Transverse colon (tissue), 4 donors: ENCODE measurements around the gene P2RY13. TPM values are rescaled to one million over a fixed set of nuclear protein-coding genes. Genes with fewer than 3 reads are reported as not detected.

Experiments
- DNase-seq: peaks from one replicate; pipeline ENCODE4 v3.0.0-alpha.2; 2019
- H3K27ac ChIP-seq, 4 donors: fragments of 200-600 bp; sonication (generic); 2 replicates each; pipeline ENCODE4 v1.5.1; 2016 to 2018; ENCODE audit warnings: inconsistent platforms in 4 of 4
- H3K27me3 ChIP-seq: fragments of 200-600 bp; sonication (generic); 2 replicates; pipeline ENCODE4 v1.5.1; 2017; ENCODE audit warnings: inconsistent platforms
- H3K36me3 ChIP-seq, 4 donors: fragments of 200-600 bp; sonication (generic); 2 replicates each; pipeline ENCODE4 v1.5.1; 2017 to 2019; ENCODE audit warnings: inconsistent platforms in 4 of 4
- H3K4me1 ChIP-seq, 4 donors: fragments of 200-600 bp; sonication (generic); 2 replicates each; pipeline ENCODE4 v1.5.1; 2017 to 2020; ENCODE audit warnings: inconsistent platforms in 4 of 4
- H3K4me3 ChIP-seq, 4 donors: fragments of 200-600 bp; sonication (generic); 1 replicate in 1 of 4; 2 replicates in 3 of 4; pipeline versions ENCODE4 v1.5.1 to v1.6.1; 2017 to 2019; ENCODE audit warnings: inconsistent platforms in 4 of 4
- H3K9me3 ChIP-seq, 2 donors: fragments of 200-600 bp; sonication (generic); 2 replicates each; pipeline ENCODE4 v1.5.1; 2017 to 2019; ENCODE audit warnings: inconsistent platforms in 2 of 2
- CTCF ChIP-seq, 5 experiments: fragments of 200-600 bp in 3 of 5; fragments of 450-650 bp in 2 of 5; sonication (generic) in 3 of 5; IDR thresholded peaks; 1 replicate in 2 of 5; 2 replicates in 3 of 5; pipeline ENCODE4 v1.5.1; 2016 to 2017; ENCODE audit warnings: antibody characterized with exemption in 5 of 5, inconsistent platforms in 3 of 5, mild to moderate bottlenecking in 2 of 5, moderate library complexity in 1 of 5
- EP300 ChIP-seq: sonication (generic); formaldehyde crosslinking; IDR thresholded peaks from one replicate; pipeline ENCODE4 v1.6.1; 2017; ENCODE audit warnings: antibody characterized with exemption, low read depth
- POLR2A ChIP-seq: fragments of 450-650 bp; IDR thresholded peaks from one replicate; pipeline ENCODE4 v1.6.1; 2016; ENCODE audit warnings: antibody characterized with exemption, mild to moderate bottlenecking, moderate library complexity
- POLR2AphosphoS5 ChIP-seq, 3 donors: sonication (generic); formaldehyde crosslinking; IDR thresholded peaks; one replicate each; pipeline ENCODE4 v1.6.1; 2016; ENCODE audit warnings: antibody characterized with exemption in 3 of 3
- WGBS, 2 donors: methylation state at CpG; one replicate each; pipeline ENCODE4 v1.1.5; 2018; ENCODE audit warnings: low coverage in 1 of 2; 5-methylcytosine and 5-hydroxymethylcytosine counted together
- in situ Hi-C, 4 donors: fragments of 200-750 bp; cut with MboI; loops; one replicate each; pipeline versions ENCODE4 v1.15.0 to v1.15.1; 2017; ENCODE audit warnings: low sequenced_read_pairs in 3 of 4, low pct_ligation_motif_present in 1 of 4, low pct_unique_long_range_greater_than_20kb in 1 of 4
- intact Hi-C: fragments of 100-400 bp; cut with DNase I; formaldehyde crosslinking; loops from one replicate; pipeline ENCODE4 v1.15.1; 2023; ENCODE audit warnings: low total_unique reads
- total RNA-seq, 4 donors: library from RNA; depleted of rRNA; stranded (reverse); fragments of >200 nt; gene quantifications; one replicate each; pipeline ENCODE4 v1.1.0, GENCODE V29; 2016

Gene P2RY13
- total RNA-seq, 4 donors from 2014 or later, result 0.40 to 1.4 (median 0.41) TPM; not detected in 1

GRCh38 chr3:151282921-151283320 lies 46.4 kb downstream of the P2RY13 start:
- peaks cover 0 to 22% (median 8%) of the 10 kb centered on the region in 4 donors for H3K4me1 ChIP-seq
- intact Hi-C loops (loop anchor here (2.0 to 5.0 kb wide), 2 partner anchors 56 to 116 kb away; no protein-coding TSS in a partner anchor), in situ Hi-C loops (loop anchor here in 3 of 4 donors (10.0 to 25.0 kb wide), 3 partner anchors 58 to 521 kb away; partner anchors contain the start of gene SIAH2 (in 1 of the 3))
- no peak for DNase-seq
- 0% methylated on average over 1 of the region's 1 CpG for WGBS, 2 donors
- H3K36me3 ChIP-seq, result no peaks in the 10 kb centered on the region
- peak overlapping the region in 3 of 4 donors; percentile 14 to 47 (median 25) for H3K27ac ChIP-seq
- no peak overlapping the region for H3K4me3 ChIP-seq
- no peaks in the 10 kb centered on the region for H3K27me3 ChIP-seq
- TF ChIP-seq POLR2A (no peak), POLR2AphosphoS5 (IDR thresholded peaks at IDR 0.05) (no peak), CTCF (IDR thresholded peaks at IDR 0.05) (peak; percentile 65 to 85 (median 69))
- no peaks in the 10 kb centered on the region for H3K9me3 ChIP-seq

DNA sequence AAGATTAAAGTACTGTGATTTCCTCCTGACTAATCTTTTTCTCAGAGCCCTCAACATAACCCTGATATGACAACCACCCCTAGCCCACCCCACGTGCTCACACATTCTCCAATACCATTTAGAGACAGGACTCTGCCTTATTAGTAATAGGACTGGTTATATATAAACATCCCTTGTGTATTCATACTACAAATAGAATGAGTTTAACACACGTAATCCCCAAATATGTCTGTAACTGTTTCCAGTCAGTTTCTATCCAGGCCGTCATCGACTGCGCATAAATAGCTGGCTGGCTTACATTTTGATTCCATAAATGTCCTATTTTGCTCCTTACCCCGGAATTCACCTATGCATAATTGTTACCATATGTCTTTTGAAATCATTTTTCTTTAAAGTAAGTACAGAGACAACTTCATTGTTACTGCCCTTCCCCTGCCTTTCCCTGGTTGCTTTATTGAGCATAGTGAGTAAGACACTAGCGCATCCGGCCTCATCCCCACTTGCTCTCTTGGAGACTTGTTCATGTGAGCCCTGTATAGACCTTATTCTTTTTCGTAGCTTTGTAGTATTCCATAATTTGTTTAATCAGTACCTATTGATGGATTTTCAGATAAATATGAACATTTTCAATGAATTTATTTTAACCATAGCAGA lies 47.6 kb downstream of the P2RY13 start:
- peaks cover 0 to 22% (median 8%) of the 10 kb centered on the region in 4 donors for H3K4me1 ChIP-seq
- in situ Hi-C loops (loop anchor here in 3 of 4 donors (10.0 to 25.0 kb wide), 3 partner anchors 57 to 519 kb away; partner anchors contain the start of gene SIAH2 (in 1 of the 3)), intact Hi-C loops (loop anchor here (2.0 to 5.0 kb wide), 2 partner anchors 55 to 114 kb away; no protein-coding TSS in a partner anchor)
- no peaks in the 10 kb centered on the region for H3K27me3 ChIP-seq
- no peaks in the 10 kb centered on the region for H3K9me3 ChIP-seq
- no peaks in the 10 kb centered on the region for H3K36me3 ChIP-seq
- H3K4me3 ChIP-seq, result no peak overlapping the region
- WGBS, 2 donors, result 72 to 77% methylated on average over 8 to 9 of the region's 9 CpGs
- TF ChIP-seq POLR2A, result no peak
- TF ChIP-seq CTCF (IDR thresholded peaks at IDR 0.05), result no peak
- H3K27ac ChIP-seq, result peak overlapping the region; percentile 13 to 47 (median 26)
- no peak for DNase-seq

DNA sequence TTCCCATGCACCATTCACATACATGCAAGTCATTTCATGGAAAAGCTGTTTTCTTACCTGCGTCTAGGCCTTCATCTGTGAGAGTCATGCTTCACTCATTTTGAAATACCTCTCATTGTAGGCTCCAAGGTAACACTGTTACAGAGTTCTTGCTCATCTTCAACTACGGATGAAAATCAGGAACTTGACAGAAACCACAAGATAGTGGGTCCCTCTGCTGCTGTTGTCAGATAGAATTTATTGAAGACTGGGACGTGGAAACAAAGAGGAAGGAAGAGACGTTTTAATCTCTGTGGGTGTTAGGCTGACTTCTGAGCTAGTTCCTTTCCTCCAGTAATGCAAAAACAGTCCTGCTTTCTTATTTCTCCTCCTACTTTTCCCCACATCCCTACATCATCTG lies 51.1 kb downstream of the P2RY13 start, which contains the start of gene P2RY14:
Gene P2RY14, minus strand, starts transcription at position 313 of the 400 bp plus-strand sequence. CDS start 64,226 bp downstream, outside the sequence.
- H3K9me3 ChIP-seq, result no peaks in the 10 kb centered on the region
- no peak for DNase-seq
- no peaks in the 10 kb centered on the region for H3K36me3 ChIP-seq
- H3K4me1 ChIP-seq, result peaks cover 0 to 9% (median 2%) of the 10 kb centered on the region in 4 donors
- in situ Hi-C loops (loop anchor here in 3 of 4 donors (5.0 to 25.0 kb wide), 3 partner anchors 51 to 516 kb away; partner anchors contain the start of gene SIAH2 (in 1 of the 3)), intact Hi-C loops (no loop called here)
- peak within 1 kb of the TSS in 1 of 4 donors; percentile 19 for H3K4me3 ChIP-seq
- TF ChIP-seq CTCF (IDR thresholded peaks at IDR 0.05) (no peak), POLR2A (no peak), POLR2AphosphoS5 (IDR thresholded peaks at IDR 0.05) (no peak), EP300 (no peak)
- H3K27me3 ChIP-seq, result no peaks in the 10 kb centered on the region
- WGBS, 2 donors, result 51 to 60% methylated on average over 4 of the region's 4 CpGs
- peak within 1 kb of the TSS; percentile 38 to 60 (median 53) for H3K27ac ChIP-seq

GRCh38 chr3:151276687-151277042 lies 52.7 kb downstream of the P2RY13 start:
- Histone ChIP-seq H3K27ac (peak overlapping the region; percentile 38 to 60 (median 52)), H3K4me3 (peak overlapping the region in 1 of 4 donors; percentile 19), H3K36me3 (no peaks in the 10 kb centered on the region), H3K9me3 (no peaks in the 10 kb centered on the region), H3K27me3 (no peaks in the 10 kb centered on the region), H3K4me1 (peaks cover 0 to 7% (median 0%) of the 10 kb centered on the region in 4 donors)
- TF ChIP-seq POLR2A (no peak), POLR2AphosphoS5 (IDR thresholded peaks at IDR 0.05) (no peak)
- intact Hi-C loops, result no loop called here
- DNase-seq, result no peak
- WGBS, 2 donors, result 67 to 76% methylated on average over 6 of the region's 6 CpGs
- in situ Hi-C loops, result loop anchor here in 3 of 4 donors (5.0 to 25.0 kb wide), 3 partner anchors 49 to 514 kb away; partner anchors contain the start of gene SIAH2 (in 1 of the 3)

Other genes starting within 250 kb of the P2RY13 start
- gene MED12L, start 243.9 kb downstream of the P2RY13 start, total RNA-seq, result 1 to 10 TPM in 2 of 4 donors, under 1 TPM in 2; under 0.01 to 8.6 (median 0.64) TPM
- 1 to 10 TPM in 2 of 4 donors, not detected in 2; 3.8 to 6.8 TPM for gene GPR171, start 126.3 kb downstream of the P2RY13 start, total RNA-seq
- 10 to 100 TPM in 1 of 4 donors, 1 to 10 TPM in 1, under 1 TPM in 1, not detected in 1; 0.60 to 11.3 (median 7.2) TPM for gene P2RY14, start 51.0 kb downstream of the P2RY13 start, total RNA-seq
- gene GPR87, start 12.7 kb downstream of the P2RY13 start, total RNA-seq, result not detected
- gene P2RY12, start 55.2 kb upstream of the P2RY13 start, total RNA-seq, result 1 to 10 TPM in 2 of 4 donors, not detected in 2; 1.1 to 1.4 TPM
- 1 to 10 TPM in 3 of 4 donors, under 1 TPM in 1; 0.37 to 5.8 (median 1.7) TPM for gene IGSF10, start 131.5 kb upstream of the P2RY13 start, total RNA-seq